IMR-90 (cell line): ENCODE results near the gene RING1. TPM values are rescaled to one million over a fixed set of nuclear protein-coding genes. Genes with fewer than 3 reads are reported as not detected.

Experiments used
- ATAC-seq: fragments of 200-7000 bp; cut with Tn5 transposase; 2 replicates; pipeline ENCODE4 v1.9.1; 2020; ENCODE audit warnings: low read depth, mild to moderate bottlenecking, moderate library complexity
- BruUV-seq: library from RNA; stranded (reverse); fragments of 400-500 nt; replicated peaks from 2 replicates; lab custom pipeline; 2021; lab: Mats Ljungman, UMichigan
- CTCF ChIA-PET: fragments of 300-600 bp; formaldehyde crosslinking; extraction: SDS; loops from one replicate; lab custom pipeline; 2021; ENCODE audit warnings: antibody characterized with exemption; lab: Yijun Ruan, JAX
- POLR2A ChIA-PET: fragments of 300-600 bp; sonication (Branson Sonifier 250); formaldehyde crosslinking; loops from one replicate; lab custom pipeline; 2022; ENCODE audit warnings: antibody characterized with exemption; ENCODE audit not compliant: unreplicated experiment; lab: Charles Lee
- DNase-seq: peaks from one replicate; pipeline ENCODE4 v3.0.0; 2013
- H2AFZ ChIP-seq: replicated peaks from 2 replicates; pipeline ENCODE3; 2013; ENCODE audit warnings: low read length, mild to moderate bottlenecking; ENCODE audit not compliant: poor library complexity
- H2AK5ac ChIP-seq: 2 replicates; pipeline ENCODE4 v1.6.1; 2013; ENCODE audit warnings: low read depth, low read length, inconsistent platforms
- H2AK9ac ChIP-seq: replicated peaks from 2 replicates; pipeline ENCODE3; 2013; ENCODE audit warnings: mild to moderate bottlenecking, low read depth, low read length, moderate library complexity; ENCODE audit not compliant: poor library complexity
- H2BK120ac ChIP-seq: 2 replicates; pipeline ENCODE4 v1.6.1; 2013; ENCODE audit warnings: low read depth, low read length, inconsistent platforms
- H2BK15ac ChIP-seq: 3 replicates; pipeline ENCODE4 v1.6.1; 2013; ENCODE audit warnings: low read depth, low read length, inconsistent platforms
- H2BK20ac ChIP-seq: 2 replicates; pipeline ENCODE4 v1.6.1; 2013; ENCODE audit warnings: low read depth, mild to moderate bottlenecking, inconsistent platforms, low read length, moderate library complexity
- H2BK5ac ChIP-seq: 2 replicates; pipeline ENCODE4 v1.6.1; 2013; ENCODE audit warnings: mild to moderate bottlenecking, low read depth, low read length, inconsistent platforms; ENCODE audit not compliant: poor library complexity, severe bottlenecking
- H3K14ac ChIP-seq: replicated peaks from 2 replicates; pipeline ENCODE4 v1.6.1; 2013; ENCODE audit warnings: low read depth, low read length, inconsistent platforms
- H3K18ac ChIP-seq: 2 replicates; pipeline ENCODE4 v1.6.1; 2013; ENCODE audit warnings: low read depth, low read length, control low read depth
- H3K23ac ChIP-seq: 2 replicates; pipeline ENCODE4 v1.6.1; 2013; ENCODE audit warnings: low read depth, low read length, inconsistent platforms
- H3K27ac ChIP-seq: 2 replicates; pipeline ENCODE4 v1.5.1; 2013; ENCODE audit warnings: mild to moderate bottlenecking, control low read depth, low read length; ENCODE audit not compliant: insufficient read depth
- H3K27me3 ChIP-seq: 2 replicates; pipeline ENCODE4 v1.6.1; 2013; ENCODE audit warnings: low read length; ENCODE audit not compliant: control insufficient read depth, insufficient read depth
- H3K36me3 ChIP-seq: 2 replicates; pipeline ENCODE4 v1.6.1; 2013; ENCODE audit warnings: low read length, mixed read lengths; ENCODE audit not compliant: control insufficient read depth, insufficient read depth
- H3K4ac ChIP-seq: 2 replicates; pipeline ENCODE4 v1.6.1; 2013; ENCODE audit warnings: low read depth, low read length, inconsistent platforms
- H3K4me1 ChIP-seq: 2 replicates; pipeline ENCODE4 v1.6.1; 2013; ENCODE audit warnings: low read length, mixed read lengths; ENCODE audit not compliant: control insufficient read depth, insufficient read depth
- H3K4me2 ChIP-seq: 2 replicates; pipeline ENCODE4 v1.6.1; 2013; ENCODE audit warnings: low read depth, mild to moderate bottlenecking, control low read depth, low read length, moderate library complexity
- H3K4me3 ChIP-seq: 2 replicates; pipeline ENCODE4 v1.5.1; 2013; ENCODE audit warnings: low read depth, mild to moderate bottlenecking, control low read depth, low read length, moderate library complexity; ENCODE audit not compliant: insufficient read depth
- H3K56ac ChIP-seq: 2 replicates; pipeline ENCODE4 v1.6.1; 2013; ENCODE audit warnings: low read length, inconsistent platforms; ENCODE audit not compliant: insufficient read depth; ENCODE audit errors: extremely low read depth
- H3K79me1 ChIP-seq, 2 experiments: 2 replicates each; pipeline ENCODE4 v1.6.1; 2013; ENCODE audit warnings: low read length in 2 of 2, inconsistent platforms in 1 of 2, low read depth in 1 of 2
- H3K9ac ChIP-seq: 2 replicates; pipeline ENCODE4 v1.6.1; 2013; ENCODE audit warnings: low read depth, low read length, control low read depth
- H3K9me1 ChIP-seq: 2 replicates; pipeline ENCODE4 v1.6.1; 2013; ENCODE audit warnings: low read length, inconsistent platforms; ENCODE audit not compliant: insufficient read depth
- H3K9me3 ChIP-seq: 2 replicates; pipeline ENCODE4 v1.6.1; 2013; ENCODE audit warnings: low read length; ENCODE audit not compliant: control insufficient read depth, insufficient read depth
- H4K20me1 ChIP-seq: 2 replicates; pipeline ENCODE4 v1.6.1; 2013; ENCODE audit warnings: low read length, inconsistent platforms; ENCODE audit not compliant: insufficient read depth
- H4K5ac ChIP-seq: 2 replicates; pipeline ENCODE4 v1.6.1; 2013; ENCODE audit warnings: mild to moderate bottlenecking, low read depth, low read length, control low read depth
- H4K8ac ChIP-seq, 2 experiments: 2 replicates each; pipeline ENCODE4 v1.6.1; 2013; ENCODE audit warnings: low read depth in 2 of 2, low read length in 2 of 2, control low read depth in 1 of 2, inconsistent platforms in 1 of 2
- H4K91ac ChIP-seq: 2 replicates; pipeline ENCODE4 v1.6.1; 2013; ENCODE audit warnings: low read depth, low read length, inconsistent platforms; ENCODE audit not compliant: insufficient read depth
- BHLHE40 ChIP-seq: fragments of 150-350 bp; IDR thresholded peaks from 2 replicates; pipeline ENCODE4 v1.6.1; 2016; ENCODE audit warnings: mild to moderate bottlenecking, low read depth, low read length
- CEBPB ChIP-seq: IDR thresholded peaks from 2 replicates; pipeline ENCODE4 v1.6.1; 2012; ENCODE audit warnings: low read depth, low read length, improper control_type of control experiment
- CHD1 ChIP-seq: IDR thresholded peaks from 2 replicates; pipeline ENCODE4 v1.6.1; 2012; ENCODE audit warnings: low read depth, low read length, improper control_type of control experiment
- FOS ChIP-seq: fragments of 150-350 bp; IDR thresholded peaks from 2 replicates; pipeline ENCODE4 v1.6.1; 2016; ENCODE audit warnings: low read depth, low read length
- MXI1 ChIP-seq: IDR thresholded peaks from 2 replicates; pipeline ENCODE4 v1.6.1; 2012; ENCODE audit warnings: low read depth, mild to moderate bottlenecking, low read length, moderate library complexity, borderline replicate concordance
- NFE2L2 ChIP-seq: fragments of 150-350 bp; IDR thresholded peaks from 2 replicates; pipeline ENCODE4 v1.6.1; 2016; ENCODE audit warnings: low read depth, mild to moderate bottlenecking, low read length
- POLR2A ChIP-seq: IDR thresholded peaks from 2 replicates; pipeline ENCODE4 v1.6.1; 2012; ENCODE audit warnings: mild to moderate bottlenecking, low read depth, low read length
- RAD21 ChIP-seq: IDR thresholded peaks from 2 replicates; pipeline ENCODE4 v1.6.1; 2012; ENCODE audit warnings: low read length, improper control_type of control experiment
- RCOR1 ChIP-seq: IDR thresholded peaks from 2 replicates; pipeline ENCODE4 v1.6.1; 2012; ENCODE audit warnings: mild to moderate bottlenecking, low read length, improper control_type of control experiment; ENCODE audit not compliant: insufficient replicate concordance
- RFX5 ChIP-seq: IDR thresholded peaks from 2 replicates; pipeline ENCODE4 v1.8.0; 2012; ENCODE audit warnings: low read depth, mild to moderate bottlenecking, low read length, moderate library complexity
- SMC3 ChIP-seq: fragments of 150-350 bp; IDR thresholded peaks from 2 replicates; pipeline ENCODE4 v1.6.1; 2016; ENCODE audit warnings: low read depth, mild to moderate bottlenecking, antibody characterized with exemption, low read length, moderate library complexity
- WGBS, 2 experiments: methylation state at CpG; one replicate each; pipeline versions ENCODE4 v1.1.5 to v1.1.7; 2013; ENCODE audit warnings: missing lambda C conversion rate in 2 of 2; ENCODE audit not compliant: insufficient read length in 1 of 2; ENCODE audit errors: extremely low coverage in 2 of 2; 5-methylcytosine and 5-hydroxymethylcytosine counted together
- dilution Hi-C: fragments of 300-500 bp; cut with HindIII; formaldehyde crosslinking; loops from one replicate; pipeline ENCODE4 v1.14.3; 2018; ENCODE audit warnings: low sequenced_read_pairs; ENCODE audit not compliant: unreplicated experiment
- in situ Hi-C: fragments of 300-500 bp; cut with MboI; formaldehyde crosslinking; loops from 3 replicates; pipeline ENCODE4 v1.14.3; 2019; ENCODE audit warnings: low sequenced_read_pairs, inconsistent platforms, mixed read lengths
- intact Hi-C: fragments of 100-400 bp; cut with micrococcal nuclease; formaldehyde crosslinking; loops from 2 replicates; pipeline ENCODE4 v1.10.0; 2022
- polyA plus RNA-seq, 3 experiments: library from polyadenylated mRNA; depleted of rRNA; stranded (reverse); fragments of >200 nt; gene quantifications; 2 replicates each; pipeline ENCODE4 v1.2.3, GENCODE V29; 2012; ENCODE audit warnings: low replicate concordance in 1 of 3
- total RNA-seq: library from RNA; depleted of rRNA; stranded (reverse); fragments of >200 nt; gene quantifications from 2 replicates; pipeline ENCODE4 v1.2.3, GENCODE V29; 2012
- TF ChIP-seq, protein P1 (sequence below): conservative IDR thresholded peaks from 2 replicates; pipeline ENCODE4 v1.5.1; 2012; ENCODE audit warnings: mild to moderate bottlenecking, low read depth, low read length, improper control_type of control experiment
- TF ChIP-seq, protein P2 (sequence below): fragments of 150-350 bp; IDR thresholded peaks from 2 replicates; pipeline ENCODE4 v1.6.1; 2017; ENCODE audit warnings: mild to moderate bottlenecking, antibody characterized with exemption, low read length, low read depth
- TF ChIP-seq, protein P3 (sequence below): fragments of 150-350 bp; IDR thresholded peaks from 2 replicates; pipeline ENCODE4 v1.6.1; 2016; ENCODE audit warnings: low read depth, mild to moderate bottlenecking, low read length, moderate library complexity, borderline replicate concordance

Gene RING1
- total and polyA plus RNA-seq, 2 of the 4 experiments (the other 2 are of a cell fraction), result 14.9 to 40.8 TPM

DNA sequence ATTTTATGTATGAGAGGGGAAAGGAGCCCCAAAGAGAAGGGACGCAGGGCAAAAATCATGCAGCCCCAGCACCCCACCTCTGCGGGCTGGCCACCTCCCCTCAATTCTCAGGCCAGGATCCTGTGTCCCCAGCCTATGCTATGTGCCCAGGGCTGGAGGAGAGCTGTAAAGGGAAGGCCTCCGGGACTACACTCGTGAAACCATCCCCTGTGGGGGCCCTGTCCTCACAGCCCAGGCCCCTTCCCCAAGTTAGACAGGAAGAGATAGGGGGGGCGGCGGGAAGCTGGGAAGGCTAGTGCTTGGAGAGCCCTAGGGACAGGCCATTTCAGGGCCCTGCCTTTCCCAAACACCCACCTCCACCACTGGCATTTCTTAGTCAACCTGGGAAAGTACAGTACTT, 14.7 kb upstream of the RING1 start:
- no peak overlapping the region for H3K4me2 ChIP-seq
- peaks cover 23% of the 10 kb centered on the region; the same call in 1 of the 2 replicates for H4K20me1 ChIP-seq
- H3K18ac ChIP-seq, result no peak overlapping the region
- H3K9me1 ChIP-seq, result peaks cover 4% of the 10 kb centered on the region
- TF ChIP-seq CEBPB (no peak), BHLHE40 (no peak), MXI1 (no peak), POLR2A (no peak), RCOR1 (no peak), CHD1 (no peak), FOS (no peak), NFE2L2 (no peak), SMC3 (no peak), RAD21 (no peak), RFX5 (no peak)
- TF ChIP-seq, protein P1, sequence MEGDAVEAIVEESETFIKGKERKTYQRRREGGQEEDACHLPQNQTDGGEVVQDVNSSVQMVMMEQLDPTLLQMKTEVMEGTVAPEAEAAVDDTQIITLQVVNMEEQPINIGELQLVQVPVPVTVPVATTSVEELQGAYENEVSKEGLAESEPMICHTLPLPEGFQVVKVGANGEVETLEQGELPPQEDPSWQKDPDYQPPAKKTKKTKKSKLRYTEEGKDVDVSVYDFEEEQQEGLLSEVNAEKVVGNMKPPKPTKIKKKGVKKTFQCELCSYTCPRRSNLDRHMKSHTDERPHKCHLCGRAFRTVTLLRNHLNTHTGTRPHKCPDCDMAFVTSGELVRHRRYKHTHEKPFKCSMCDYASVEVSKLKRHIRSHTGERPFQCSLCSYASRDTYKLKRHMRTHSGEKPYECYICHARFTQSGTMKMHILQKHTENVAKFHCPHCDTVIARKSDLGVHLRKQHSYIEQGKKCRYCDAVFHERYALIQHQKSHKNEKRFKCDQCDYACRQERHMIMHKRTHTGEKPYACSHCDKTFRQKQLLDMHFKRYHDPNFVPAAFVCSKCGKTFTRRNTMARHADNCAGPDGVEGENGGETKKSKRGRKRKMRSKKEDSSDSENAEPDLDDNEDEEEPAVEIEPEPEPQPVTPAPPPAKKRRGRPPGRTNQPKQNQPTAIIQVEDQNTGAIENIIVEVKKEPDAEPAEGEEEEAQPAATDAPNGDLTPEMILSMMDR, result no peak
- TF ChIP-seq, protein P2, sequence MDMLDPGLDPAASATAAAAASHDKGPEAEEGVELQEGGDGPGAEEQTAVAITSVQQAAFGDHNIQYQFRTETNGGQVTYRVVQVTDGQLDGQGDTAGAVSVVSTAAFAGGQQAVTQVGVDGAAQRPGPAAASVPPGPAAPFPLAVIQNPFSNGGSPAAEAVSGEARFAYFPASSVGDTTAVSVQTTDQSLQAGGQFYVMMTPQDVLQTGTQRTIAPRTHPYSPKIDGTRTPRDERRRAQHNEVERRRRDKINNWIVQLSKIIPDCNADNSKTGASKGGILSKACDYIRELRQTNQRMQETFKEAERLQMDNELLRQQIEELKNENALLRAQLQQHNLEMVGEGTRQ, result no peak
- TF ChIP-seq, protein P3, sequence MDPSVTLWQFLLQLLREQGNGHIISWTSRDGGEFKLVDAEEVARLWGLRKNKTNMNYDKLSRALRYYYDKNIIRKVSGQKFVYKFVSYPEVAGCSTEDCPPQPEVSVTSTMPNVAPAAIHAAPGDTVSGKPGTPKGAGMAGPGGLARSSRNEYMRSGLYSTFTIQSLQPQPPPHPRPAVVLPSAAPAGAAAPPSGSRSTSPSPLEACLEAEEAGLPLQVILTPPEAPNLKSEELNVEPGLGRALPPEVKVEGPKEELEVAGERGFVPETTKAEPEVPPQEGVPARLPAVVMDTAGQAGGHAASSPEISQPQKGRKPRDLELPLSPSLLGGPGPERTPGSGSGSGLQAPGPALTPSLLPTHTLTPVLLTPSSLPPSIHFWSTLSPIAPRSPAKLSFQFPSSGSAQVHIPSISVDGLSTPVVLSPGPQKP, result no peak
- H2AFZ ChIP-seq, result no peak overlapping the region
- H3K23ac ChIP-seq, result no peak overlapping the region
- H3K4ac ChIP-seq, result no peak overlapping the region
- dilution Hi-C loops, result no loop called here
- peaks cover 30% of the 10 kb centered on the region for H3K36me3 ChIP-seq
- WGBS, 2 experiments, result no CpG with 5 or more reads among the region's 6 CpGs
- no peak overlapping the region for H2BK20ac ChIP-seq
- in situ Hi-C loops, result no loop called here
- H3K4me1 ChIP-seq, result peaks cover 4% of the 10 kb centered on the region; the same call in 1 of the 2 replicates
- H3K14ac ChIP-seq, result no peak overlapping the region
- no peak overlapping the region for H2AK5ac ChIP-seq
- H4K91ac ChIP-seq, result no peak overlapping the region
- no peak overlapping the region for H3K4me3 ChIP-seq
- DNase-seq (no peak), ATAC-seq (no peak)
- intact Hi-C loops, result no loop called here
- no peak overlapping the region for H3K27ac ChIP-seq
- peaks cover 37% of the 10 kb centered on the region for H3K27me3 ChIP-seq
- no peak overlapping the region for H4K8ac ChIP-seq
- no peak overlapping the region for H2BK5ac ChIP-seq
- H3K9me3 ChIP-seq, result no peaks in the 10 kb centered on the region
- no TSS peak for BruUV-seq
- no peak overlapping the region for H4K5ac ChIP-seq
- peaks cover 8 to 35% of the 10 kb centered on the region in 2 experiments; a peak in 3 of 4 replicates for H3K79me1 ChIP-seq
- POLR2A ChIA-PET, result no interaction called here
- no peak overlapping the region for H3K56ac ChIP-seq
- CTCF ChIA-PET, result no interaction called here
- H3K9ac ChIP-seq, result no peak overlapping the region
- no peak overlapping the region for H2AK9ac ChIP-seq
- H2BK15ac ChIP-seq, result no peak overlapping the region
- H2BK120ac ChIP-seq, result no peak overlapping the region
